ENCODE measurements around the gene CBX1. TPM values are rescaled to one million over a fixed set of nuclear protein-coding genes. Genes with fewer than 3 reads are reported as not detected.

The CBX1 gene
- total RNA-seq, 1 experiment from 2014 or later: 126 TPM

GRCh38 chr17:48056879-48057278 lies 44.4 kb downstream of the CBX1 start:
- peak overlapping the region; percentile 96 for H3K27ac Mint-ChIP-seq (ENCODE audit: unreplicated experiment)
- TF ChIP-seq CTCF (IDR thresholded peaks at IDR 0.05; ENCODE audit: unreplicated experiment): no peak
- no TSS peak for BruUV-seq (replicated peaks)
- DNase-seq: no peak
- H3K36me3 Mint-ChIP-seq (ENCODE audit: insufficient read depth, unreplicated experiment): peaks cover 93% of the 10 kb centered on the region
- H3K9me3 Mint-ChIP-seq (ENCODE audit: low read depth, unreplicated experiment): no peaks in the 10 kb centered on the region
- no peak overlapping the region for H3K4me3 Mint-ChIP-seq (ENCODE audit: low read depth, unreplicated experiment)
- CTCF ChIA-PET: interaction anchor here (1.2 to 2.1 kb wide), 3 partner anchors 8 to 10 kb away, joined by 3 to 7 read pairs (median 3); partner anchors contain the start of gene NFE2L1
- intact Hi-C loops (cut with micrococcal nuclease; ENCODE audit: unreplicated experiment): no loop called here
- H3K4me1 Mint-ChIP-seq (ENCODE audit: low read depth, unreplicated experiment): peaks cover 50% of the 10 kb centered on the region
- H3K27me3 Mint-ChIP-seq (ENCODE audit: unreplicated experiment): no peaks in the 10 kb centered on the region

GRCh38 chr17:48056246-48056745 lies 45.0 kb downstream of the CBX1 start:
- Mint-ChIP-seq H3K4me1 (ENCODE audit: low read depth, unreplicated experiment) (peaks cover 56% of the 10 kb centered on the region), H3K27ac (ENCODE audit: unreplicated experiment) (peak overlapping the region; percentile 96), H3K4me3 (ENCODE audit: low read depth, unreplicated experiment) (peak overlapping the region; percentile 45), H3K36me3 (ENCODE audit: insufficient read depth, unreplicated experiment) (peaks cover 93% of the 10 kb centered on the region), H3K9me3 (ENCODE audit: low read depth, unreplicated experiment) (no peaks in the 10 kb centered on the region), H3K27me3 (ENCODE audit: unreplicated experiment) (no peaks in the 10 kb centered on the region)
- intact Hi-C loops (cut with micrococcal nuclease; ENCODE audit: unreplicated experiment): no loop called here
- CTCF ChIA-PET: interaction anchor here (0.7 to 2.1 kb wide), 5 partner anchors 8 to 31 kb away, joined by 3 to 8 read pairs (median 4); partner anchors contain the start of gene NFE2L1
- no peak for TF ChIP-seq CTCF (IDR thresholded peaks at IDR 0.05; ENCODE audit: unreplicated experiment)
- DNase-seq: no peak
- no TSS peak for BruUV-seq (replicated peaks)

- Mint-ChIP-seq H3K36me3 (ENCODE audit: insufficient read depth, unreplicated experiment) (peaks cover 93% of the 10 kb centered on the region), H3K4me1 (ENCODE audit: low read depth, unreplicated experiment) (peaks cover 62% of the 10 kb centered on the region), H3K4me3 (ENCODE audit: low read depth, unreplicated experiment) (peak overlapping the region; percentile 45), H3K27me3 (ENCODE audit: unreplicated experiment) (no peaks in the 10 kb centered on the region), H3K27ac (ENCODE audit: unreplicated experiment) (peak overlapping the region; percentile 96), H3K9me3 (ENCODE audit: low read depth, unreplicated experiment) (no peaks in the 10 kb centered on the region)
- peak; percentile 72 for DNase-seq
- intact Hi-C loops (cut with micrococcal nuclease; ENCODE audit: unreplicated experiment): no loop called here
- CTCF ChIA-PET: interaction anchor here (0.7 to 2.1 kb wide), 4 partner anchors 7 to 30 kb away, joined by 3 to 8 read pairs (median 5); partner anchors contain the start of gene NFE2L1
- no TSS peak for BruUV-seq (replicated peaks)
- no peak for TF ChIP-seq CTCF (IDR thresholded peaks at IDR 0.05; ENCODE audit: unreplicated experiment)
These were observed 45.6 kb downstream of the CBX1 start for GRCh38 chr17:48055531-48056245.

GRCh38 chr17:48054238-48055185 lies 46.8 kb downstream of the CBX1 start:
- DNase-seq: no peak
- H3K27ac Mint-ChIP-seq (ENCODE audit: unreplicated experiment): peak overlapping the region; percentile 96
- intact Hi-C loops (cut with micrococcal nuclease; ENCODE audit: unreplicated experiment): no loop called here
- no peaks in the 10 kb centered on the region for H3K27me3 Mint-ChIP-seq (ENCODE audit: unreplicated experiment)
- CTCF ChIA-PET: interaction anchor here (0.5 to 2.1 kb wide), 2 partner anchors 28 to 105 kb away, joined by 3 to 8 read pairs; no protein-coding TSS in a partner anchor
- H3K36me3 Mint-ChIP-seq (ENCODE audit: insufficient read depth, unreplicated experiment): peaks cover 93% of the 10 kb centered on the region
- BruUV-seq (replicated peaks): no TSS peak
- no peak for TF ChIP-seq CTCF (IDR thresholded peaks at IDR 0.05; ENCODE audit: unreplicated experiment)
- H3K4me1 Mint-ChIP-seq (ENCODE audit: low read depth, unreplicated experiment): peaks cover 73% of the 10 kb centered on the region
- peak overlapping the region; percentile 45 for H3K4me3 Mint-ChIP-seq (ENCODE audit: low read depth, unreplicated experiment)
- H3K9me3 Mint-ChIP-seq (ENCODE audit: low read depth, unreplicated experiment): no peaks in the 10 kb centered on the region

Data from Calu3 (cell line).